Measurements from ENCODE around the gene OR2H2.

The OR2H2 gene

GRCh38 chr6:29567991-29568390 lies 16.9 kb upstream of the OR2H2 start:
- H2AFZ ChIP-seq (ENCODE audit: low read length) = no peak overlapping the region
- TF ChIP-seq EZH2phosphoT487 (IDR thresholded peaks at IDR 0.05; ENCODE audit: low read length) = no peak
- TF ChIP-seq CTCF (IDR thresholded peaks at IDR 0.05; ENCODE audit: low read length) = no peak
- TF ChIP-seq EZH2 (optimal IDR thresholded peaks at IDR 0.05; ENCODE audit: low read depth, low read length) = no peak
- H3K4me1 ChIP-seq (ENCODE audit: low read length) = no peaks in the 10 kb centered on the region
- H3K27ac ChIP-seq (ENCODE audit: low read length) = no peak overlapping the region
- H3K4me3 ChIP-seq (ENCODE audit: low read length) = no peak overlapping the region
- no peaks in the 10 kb centered on the region for H4K20me1 ChIP-seq (ENCODE audit: insufficient read depth, low read length)
- no peaks in the 10 kb centered on the region for H3F3A ChIP-seq (ENCODE audit: insufficient read depth, low read length)
- no peaks in the 10 kb centered on the region for H3K36me3 ChIP-seq (replicated peaks; ENCODE audit: insufficient read depth, low read length)
- no peak for DNase-seq
- no peak overlapping the region for H3K4me2 ChIP-seq (ENCODE audit: low read depth, low read length)
- H3K79me2 ChIP-seq (ENCODE audit: low read length) = no peaks in the 10 kb centered on the region
- H3K9me2 ChIP-seq (replicated peaks; ENCODE audit: insufficient read depth, low read length) = no peaks in the 10 kb centered on the region
- H3K9me3 ChIP-seq (replicated peaks; ENCODE audit: insufficient read depth, low read length) = no peaks in the 10 kb centered on the region
- H3K9ac ChIP-seq (ENCODE audit: low read length) = no peak overlapping the region
- no peaks in the 10 kb centered on the region for H3K27me3 ChIP-seq (replicated peaks; ENCODE audit: insufficient read depth, low read length)

GRCh38 chr6:29576056-29576455 lies 8.9 kb upstream of the OR2H2 start:
- Histone ChIP-seq H3K9ac (ENCODE audit: low read length) (no peak overlapping the region), H3K79me2 (ENCODE audit: low read length) (no peaks in the 10 kb centered on the region), H4K20me1 (ENCODE audit: insufficient read depth, low read length) (no peaks in the 10 kb centered on the region), H3K36me3 (replicated peaks; ENCODE audit: insufficient read depth, low read length) (no peaks in the 10 kb centered on the region), H3K9me2 (replicated peaks; ENCODE audit: insufficient read depth, low read length) (no peaks in the 10 kb centered on the region), H3K27ac (ENCODE audit: low read length) (no peak overlapping the region), H3K4me2 (ENCODE audit: low read depth, low read length) (no peak overlapping the region), H3K27me3 (replicated peaks; ENCODE audit: insufficient read depth, low read length) (no peaks in the 10 kb centered on the region), H3K9me3 (replicated peaks; ENCODE audit: insufficient read depth, low read length) (no peaks in the 10 kb centered on the region), H2AFZ (ENCODE audit: low read length) (no peak overlapping the region), H3K4me3 (ENCODE audit: low read length) (no peak overlapping the region), H3K4me1 (ENCODE audit: low read length) (no peaks in the 10 kb centered on the region), H3F3A (ENCODE audit: insufficient read depth, low read length) (no peaks in the 10 kb centered on the region)
- TF ChIP-seq EZH2phosphoT487 (IDR thresholded peaks at IDR 0.05; ENCODE audit: low read length) (no peak), CTCF (IDR thresholded peaks at IDR 0.05; ENCODE audit: low read length) (no peak), EZH2 (optimal IDR thresholded peaks at IDR 0.05; ENCODE audit: low read depth, low read length) (no peak)
- DNase-seq = no peak

GRCh38 chr6:29577544-29577943 lies 7.4 kb upstream of the OR2H2 start:
- no peaks in the 10 kb centered on the region for H3K4me1 ChIP-seq (ENCODE audit: low read length)
- no peaks in the 10 kb centered on the region for H3K27me3 ChIP-seq (replicated peaks; ENCODE audit: insufficient read depth, low read length)

More at GRCh38 chr6:29577544-29577943, 7.4 kb upstream of the OR2H2 start:
- H2AFZ ChIP-seq (ENCODE audit: low read length) = no peak overlapping the region
- no peak overlapping the region for H3K27ac ChIP-seq (ENCODE audit: low read length)
- no peaks in the 10 kb centered on the region for H3K9me2 ChIP-seq (replicated peaks; ENCODE audit: insufficient read depth, low read length)
- no peaks in the 10 kb centered on the region for H3K9me3 ChIP-seq (replicated peaks; ENCODE audit: insufficient read depth, low read length)
- no peak overlapping the region for H3K4me2 ChIP-seq (ENCODE audit: low read depth, low read length)
- H3K4me3 ChIP-seq (ENCODE audit: low read length) = no peak overlapping the region
- no peak for DNase-seq
- H4K20me1 ChIP-seq (ENCODE audit: insufficient read depth, low read length) = no peaks in the 10 kb centered on the region
- no peaks in the 10 kb centered on the region for H3K79me2 ChIP-seq (ENCODE audit: low read length)
- H3K9ac ChIP-seq (ENCODE audit: low read length) = no peak overlapping the region
- TF ChIP-seq CTCF (IDR thresholded peaks at IDR 0.05; ENCODE audit: low read length) = no peak
- TF ChIP-seq EZH2 (optimal IDR thresholded peaks at IDR 0.05; ENCODE audit: low read depth, low read length) = no peak
- TF ChIP-seq EZH2phosphoT487 (IDR thresholded peaks at IDR 0.05; ENCODE audit: low read length) = no peak
- no peaks in the 10 kb centered on the region for H3F3A ChIP-seq (ENCODE audit: insufficient read depth, low read length)
- H3K36me3 ChIP-seq (replicated peaks; ENCODE audit: insufficient read depth, low read length) = no peaks in the 10 kb centered on the region

Measured in MM.1S (cell line).